GM18951 (cell line): ENCODE data around the gene NIT1.

ENCODE experiments used
- POLR2A ChIP-seq: IDR thresholded peaks from 4 replicates; pipeline ENCODE4 v1.6.1; 2011; ENCODE audit warnings: mild to moderate bottlenecking; ENCODE audit not compliant: insufficient read length, insufficient read depth; ENCODE audit errors: extremely low read depth
- in situ Hi-C: fragments of 300-500 bp; cut with MboI; formaldehyde crosslinking; loops from one replicate; pipeline ENCODE4 v1.12.0; 2022; ENCODE audit warnings: low sequenced_read_pairs, mixed read lengths, inconsistent platforms; ENCODE audit not compliant: unreplicated experiment

The NIT1 gene

GRCh38 chr1:161131523-161132409, 13.9 kb downstream of the NIT1 start:
- TF ChIP-seq POLR2A, result no peak
- in situ Hi-C loops, result no loop called here

- TF ChIP-seq POLR2A, result peak; percentile 59
- in situ Hi-C loops, result no loop called here
Observed at GRCh38 chr1:161132410-161133219, 14.7 kb downstream of the NIT1 start, which contains the start of gene DEDD. DEDD (minus strand) TSS chr1:161132667; CDS start chr1:161124462, 8,205 bp downstream.

- in situ Hi-C loops, result no loop called here
- TF ChIP-seq POLR2A, result no peak
Observed at GRCh38 chr1:161133220-161133740, 15.4 kb downstream of the NIT1 start.

GRCh38 chr1:161137881-161138280, 20.0 kb downstream of the NIT1 start:
- in situ Hi-C loops, result no loop called here
- no peak for TF ChIP-seq POLR2A

- in situ Hi-C loops, result no loop called here
- TF ChIP-seq POLR2A, result no peak
Observed at GRCh38 chr1:161138431-161138830, 20.5 kb downstream of the NIT1 start.

GRCh38 chr1:161139766-161140165, 21.9 kb downstream of the NIT1 start:
- TF ChIP-seq POLR2A, result no peak
- in situ Hi-C loops, result no loop called here

GRCh38 chr1:161140755-161141400, 23.0 kb downstream of the NIT1 start:
- TF ChIP-seq POLR2A, result no peak
- in situ Hi-C loops, result no loop called here

- TF ChIP-seq POLR2A, result no peak
Observed at GRCh38 chr1:161145832-161146231, 27.9 kb downstream of the NIT1 start.

GRCh38 chr1:161153176-161153575, 35.3 kb downstream of the NIT1 start:
- in situ Hi-C loops, result no loop called here

More at GRCh38 chr1:161145832-161146231, 27.9 kb downstream of the NIT1 start:
- in situ Hi-C loops, result no loop called here

GRCh38 chr1:161153682-161154337, 35.9 kb downstream of the NIT1 start, which contains the start of gene UFC1:
UFC1 (plus strand) TSS chr1:161153978; CDS start chr1:161153998, 20 bp downstream.
- peak; percentile 79 for TF ChIP-seq POLR2A
- in situ Hi-C loops, result no loop called here

More at GRCh38 chr1:161153176-161153575, 35.3 kb downstream of the NIT1 start:
- TF ChIP-seq POLR2A, result no peak

- TF ChIP-seq POLR2A, result no peak
- in situ Hi-C loops, result no loop called here
Observed at GRCh38 chr1:161157867-161158266, 40.0 kb downstream of the NIT1 start.

GRCh38 chr1:161158316-161159010, 40.6 kb downstream of the NIT1 start:
- no peak for TF ChIP-seq POLR2A
- in situ Hi-C loops, result no loop called here
